Measurements from ENCODE around the gene KCP. TPM values are rescaled to one million over a fixed set of nuclear protein-coding genes. Genes with fewer than 3 reads are reported as not detected.

Gene KCP
- total RNA-seq, 1 experiment from 2014 or later, result 1.6 TPM

- ChIA-PET RAD21 (ENCODE audit: low non-redundant PET in 1 of 2, low total read pairs in 2 of 2, uncharacterized antibody in 2 of 2, unreplicated experiment in 2 of 2) (no interaction called here), CTCF (no interaction called here), POLR2A (no interaction called here)
- H3K4me3 ChIP-seq (replicated peaks in 1 of 2; ENCODE audit: low read depth in 1 of 2, low read length in 2 of 2), result no peak overlapping the region
- H3K79me2 ChIP-seq (ENCODE audit: insufficient read depth, low read length), result no peaks in the 10 kb centered on the region
- no peak overlapping the region for H3K27ac ChIP-seq (ENCODE audit: low read depth, low read length)
- intact Hi-C loops (cut with micrococcal nuclease), result no loop called here
- H3K9ac ChIP-seq (ENCODE audit: low read length), result no peak overlapping the region
- no peaks in the 10 kb centered on the region for H3K27me3 ChIP-seq (ENCODE audit: insufficient read depth, low read length)
- TF ChIP-seq FOSL1 (IDR thresholded peaks at IDR 0.05; ENCODE audit: low read depth) (no peak), EZH2phosphoT487 (IDR thresholded peaks at IDR 0.05; ENCODE audit: borderline replicate concordance) (no peak), POLR2A (IDR thresholded peaks at IDR 0.05; ENCODE audit: borderline replicate concordance, extremely low read depth, insufficient read depth, insufficient read length) (no peak), TCF7L2 (IDR thresholded peaks at IDR 0.05; ENCODE audit: borderline replicate concordance, extremely low read depth, insufficient read depth, insufficient read length) (no peak), ZNF274 (IDR thresholded peaks at IDR 0.05; ENCODE audit: low read depth, low read length) (no peak), YY1 (IDR thresholded peaks at IDR 0.05; ENCODE audit: extremely low read depth, insufficient replicate concordance, low read depth, low read length) (no peak), MAX (IDR thresholded peaks at IDR 0.05) (no peak), ELF1 (IDR thresholded peaks at IDR 0.05; ENCODE audit: borderline replicate concordance, low read depth) (no peak)
- ATAC-seq (no peak), DNase-seq (ENCODE audit: low read depth, low spot score) (no peak)
- no peaks in the 10 kb centered on the region for H3K36me3 ChIP-seq (ENCODE audit: control insufficient read depth in 1 of 2, insufficient read depth in 2 of 2, low read length in 2 of 2)
- peaks cover 10 to 22% of the 10 kb centered on the region in 2 experiments; a peak in 3 of 4 replicates for H3K4me1 ChIP-seq (ENCODE audit: control insufficient read depth in 1 of 2, insufficient read depth in 2 of 2, low read length in 2 of 2)
- no peaks in the 10 kb centered on the region for H3K9me2 ChIP-seq (ENCODE audit: insufficient read depth)
- H2AFZ ChIP-seq (ENCODE audit: low read depth, low read length, poor library complexity, severe bottlenecking), result no peak overlapping the region
- BruUV-seq (replicated peaks), result no TSS peak
- no peaks in the 10 kb centered on the region for H3K9me3 ChIP-seq (ENCODE audit: control insufficient read depth in 1 of 2, insufficient read depth in 1 of 2, low read depth in 1 of 2, low read length in 2 of 2)
- H3K4me2 ChIP-seq (ENCODE audit: low read length), result no peak overlapping the region
- H4K20me1 ChIP-seq (ENCODE audit: insufficient read depth), result no peaks in the 10 kb centered on the region
Observed at GRCh38 chr7:128940494-128941322, 30.2 kb upstream of the KCP start.

- Histone ChIP-seq H4K20me1 (ENCODE audit: insufficient read depth) (no peaks in the 10 kb centered on the region), H3K79me2 (ENCODE audit: insufficient read depth, low read length) (no peaks in the 10 kb centered on the region), H3K4me2 (ENCODE audit: low read length) (no peak overlapping the region), H3K9ac (ENCODE audit: low read length) (no peak overlapping the region), H3K27ac (ENCODE audit: low read depth, low read length) (no peak overlapping the region), H3K36me3 (ENCODE audit: control insufficient read depth in 1 of 2, insufficient read depth in 2 of 2, low read length in 2 of 2) (no peaks in the 10 kb centered on the region), H2AFZ (ENCODE audit: low read depth, low read length, poor library complexity, severe bottlenecking) (no peak overlapping the region), H3K9me2 (ENCODE audit: insufficient read depth) (no peaks in the 10 kb centered on the region), H3K4me3 (replicated peaks in 1 of 2; ENCODE audit: low read depth in 1 of 2, low read length in 2 of 2) (no peak overlapping the region), H3K4me1 (ENCODE audit: control insufficient read depth in 1 of 2, insufficient read depth in 2 of 2, low read length in 2 of 2) (peaks cover 10 to 22% of the 10 kb centered on the region in 2 experiments; a peak in 3 of 4 replicates), H3K27me3 (ENCODE audit: insufficient read depth, low read length) (no peaks in the 10 kb centered on the region), H3K9me3 (ENCODE audit: control insufficient read depth in 1 of 2, insufficient read depth in 1 of 2, low read depth in 1 of 2, low read length in 2 of 2) (no peaks in the 10 kb centered on the region)
- ChIA-PET CTCF (no interaction called here), RAD21 (ENCODE audit: low non-redundant PET in 1 of 2, low total read pairs in 2 of 2, uncharacterized antibody in 2 of 2, unreplicated experiment in 2 of 2) (no interaction called here), POLR2A (no interaction called here)
- no peak for DNase-seq (ENCODE audit: low read depth, low spot score)
- no peak for ATAC-seq
- intact Hi-C loops (cut with micrococcal nuclease), result no loop called here
- BruUV-seq (replicated peaks), result no TSS peak
- TF ChIP-seq POLR2AphosphoS5 (IDR thresholded peaks at IDR 0.05; ENCODE audit: low read depth, low read length) (no peak), ELF1 (IDR thresholded peaks at IDR 0.05; ENCODE audit: borderline replicate concordance, low read depth) (no peak), ZNF274 (IDR thresholded peaks at IDR 0.05; ENCODE audit: low read depth, low read length) (no peak), TCF7L2 (IDR thresholded peaks at IDR 0.05; ENCODE audit: borderline replicate concordance, extremely low read depth, insufficient read depth, insufficient read length) (no peak)
- TF ChIP-seq, protein P1, sequence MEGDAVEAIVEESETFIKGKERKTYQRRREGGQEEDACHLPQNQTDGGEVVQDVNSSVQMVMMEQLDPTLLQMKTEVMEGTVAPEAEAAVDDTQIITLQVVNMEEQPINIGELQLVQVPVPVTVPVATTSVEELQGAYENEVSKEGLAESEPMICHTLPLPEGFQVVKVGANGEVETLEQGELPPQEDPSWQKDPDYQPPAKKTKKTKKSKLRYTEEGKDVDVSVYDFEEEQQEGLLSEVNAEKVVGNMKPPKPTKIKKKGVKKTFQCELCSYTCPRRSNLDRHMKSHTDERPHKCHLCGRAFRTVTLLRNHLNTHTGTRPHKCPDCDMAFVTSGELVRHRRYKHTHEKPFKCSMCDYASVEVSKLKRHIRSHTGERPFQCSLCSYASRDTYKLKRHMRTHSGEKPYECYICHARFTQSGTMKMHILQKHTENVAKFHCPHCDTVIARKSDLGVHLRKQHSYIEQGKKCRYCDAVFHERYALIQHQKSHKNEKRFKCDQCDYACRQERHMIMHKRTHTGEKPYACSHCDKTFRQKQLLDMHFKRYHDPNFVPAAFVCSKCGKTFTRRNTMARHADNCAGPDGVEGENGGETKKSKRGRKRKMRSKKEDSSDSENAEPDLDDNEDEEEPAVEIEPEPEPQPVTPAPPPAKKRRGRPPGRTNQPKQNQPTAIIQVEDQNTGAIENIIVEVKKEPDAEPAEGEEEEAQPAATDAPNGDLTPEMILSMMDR (IDR thresholded peaks at IDR 0.05 in 2 of 3, conservative IDR thresholded peaks at IDR 0.05 in 1 of 3; ENCODE audit: borderline replicate concordance in 1 of 3, insufficient read depth in 1 of 3, low read depth in 2 of 3, low read length in 2 of 3), result no peak
- TF ChIP-seq, protein P2, sequence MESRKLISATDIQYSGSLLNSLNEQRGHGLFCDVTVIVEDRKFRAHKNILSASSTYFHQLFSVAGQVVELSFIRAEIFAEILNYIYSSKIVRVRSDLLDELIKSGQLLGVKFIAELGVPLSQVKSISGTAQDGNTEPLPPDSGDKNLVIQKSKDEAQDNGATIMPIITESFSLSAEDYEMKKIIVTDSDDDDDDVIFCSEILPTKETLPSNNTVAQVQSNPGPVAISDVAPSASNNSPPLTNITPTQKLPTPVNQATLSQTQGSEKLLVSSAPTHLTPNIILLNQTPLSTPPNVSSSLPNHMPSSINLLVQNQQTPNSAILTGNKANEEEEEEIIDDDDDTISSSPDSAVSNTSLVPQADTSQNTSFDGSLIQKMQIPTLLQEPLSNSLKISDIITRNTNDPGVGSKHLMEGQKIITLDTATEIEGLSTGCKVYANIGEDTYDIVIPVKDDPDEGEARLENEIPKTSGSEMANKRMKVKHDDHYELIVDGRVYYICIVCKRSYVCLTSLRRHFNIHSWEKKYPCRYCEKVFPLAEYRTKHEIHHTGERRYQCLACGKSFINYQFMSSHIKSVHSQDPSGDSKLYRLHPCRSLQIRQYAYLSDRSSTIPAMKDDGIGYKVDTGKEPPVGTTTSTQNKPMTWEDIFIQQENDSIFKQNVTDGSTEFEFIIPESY (IDR thresholded peaks at IDR 0.05; ENCODE audit: extremely low read depth, insufficient replicate concordance, low read length), result no peak
Observed at GRCh38 chr7:128939861-128940410, 29.4 kb upstream of the KCP start.

Measured in HCT116 (cell line).